HUES48 (cell line): Measurements from ENCODE around the gene NEK10.

Source experiments
- H3K27ac ChIP-seq: one replicate; pipeline ENCODE4 v1.7.0; 2013; ENCODE audit warnings: low read depth, low read length, inconsistent platforms
- H3K27me3 ChIP-seq: 2 replicates; pipeline ENCODE4 v1.6.1; 2013; ENCODE audit warnings: mild to moderate bottlenecking, low read length; ENCODE audit not compliant: control insufficient read depth, insufficient read depth
- H3K36me3 ChIP-seq: 2 replicates; pipeline ENCODE4 v1.6.1; 2013; ENCODE audit warnings: low read length; ENCODE audit not compliant: control insufficient read depth, insufficient read depth
- H3K4me1 ChIP-seq: 2 replicates; pipeline ENCODE4 v1.6.1; 2013; ENCODE audit warnings: mild to moderate bottlenecking, low read length; ENCODE audit not compliant: control insufficient read depth, insufficient read depth
- H3K4me3 ChIP-seq: 2 replicates; pipeline ENCODE4 v1.5.1; 2013; ENCODE audit warnings: mild to moderate bottlenecking, low read depth, low read length
- H3K9ac ChIP-seq: 2 replicates; pipeline ENCODE4 v1.6.1; 2013; ENCODE audit warnings: mild to moderate bottlenecking, low read depth, low read length, moderate library complexity
- H3K9me3 ChIP-seq: 2 replicates; pipeline ENCODE4 v1.6.1; 2013; ENCODE audit warnings: low read length; ENCODE audit not compliant: control insufficient read depth, insufficient read depth

Gene NEK10

DNA sequence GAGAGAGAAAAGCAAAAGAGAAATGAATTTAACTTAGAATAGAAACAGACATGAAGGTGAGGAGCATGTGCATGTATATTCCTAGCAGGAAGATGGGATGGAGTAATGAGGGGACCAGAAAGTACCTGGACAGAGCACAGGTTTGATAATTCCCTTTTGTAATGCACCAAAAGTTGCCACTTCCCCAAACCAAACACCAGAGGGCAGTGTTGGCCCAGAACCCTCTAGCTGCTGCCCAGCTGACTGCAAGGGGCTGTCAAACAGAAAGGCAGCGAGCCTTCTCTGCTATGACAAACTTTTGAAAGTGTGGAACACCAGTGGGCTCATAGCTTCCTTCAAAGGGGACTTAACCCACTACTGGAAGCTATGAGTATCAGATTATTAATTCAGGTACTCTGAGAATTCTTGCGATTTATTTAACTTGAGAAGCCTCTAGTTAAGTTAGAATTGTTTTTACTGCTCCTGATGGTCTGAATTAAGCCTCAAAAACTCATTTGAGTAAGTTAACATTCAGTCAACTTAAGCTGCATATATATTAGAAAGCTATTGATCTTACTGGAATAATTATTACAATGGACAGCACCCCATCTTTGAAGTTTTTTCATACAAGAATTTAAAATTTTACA lies 234.9 kb downstream of the NEK10 start:
- H3K36me3 ChIP-seq = no peaks in the 10 kb centered on the region

DNA sequence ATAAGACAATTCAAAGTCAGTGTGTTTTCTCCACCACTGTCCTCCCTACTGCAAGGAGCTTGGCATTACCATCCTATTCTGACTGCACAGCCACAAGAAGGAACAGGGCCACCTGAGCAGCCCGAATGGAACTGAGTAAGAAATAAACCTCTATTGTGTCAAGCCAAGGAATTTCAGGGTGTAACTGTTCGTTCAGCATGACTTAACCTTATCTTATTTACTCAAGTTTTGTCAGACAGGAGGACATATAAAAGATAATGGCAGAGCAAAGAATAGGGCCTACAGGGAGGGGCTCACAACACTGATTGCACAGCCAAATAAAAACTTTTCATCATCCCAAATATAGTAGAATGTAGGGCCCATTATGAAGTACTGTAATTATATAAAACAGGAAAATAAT lies 236.1 kb downstream of the NEK10 start:
- Histone ChIP-seq H3K4me3 (no peak overlapping the region), H3K9ac (no peak overlapping the region), H3K27me3 (no peaks in the 10 kb centered on the region), H3K4me1 (no peaks in the 10 kb centered on the region), H3K9me3 (no peaks in the 10 kb centered on the region), H3K36me3 (no peaks in the 10 kb centered on the region), H3K27ac (no peak overlapping the region)

More for the DNA sequence above, 234.9 kb downstream of the NEK10 start:
- no peaks in the 10 kb centered on the region for H3K27me3 ChIP-seq
- H3K27ac ChIP-seq = no peak overlapping the region
- H3K4me1 ChIP-seq = no peaks in the 10 kb centered on the region
- H3K9me3 ChIP-seq = no peaks in the 10 kb centered on the region
- H3K9ac ChIP-seq = no peak overlapping the region
- no peak overlapping the region for H3K4me3 ChIP-seq

DNA sequence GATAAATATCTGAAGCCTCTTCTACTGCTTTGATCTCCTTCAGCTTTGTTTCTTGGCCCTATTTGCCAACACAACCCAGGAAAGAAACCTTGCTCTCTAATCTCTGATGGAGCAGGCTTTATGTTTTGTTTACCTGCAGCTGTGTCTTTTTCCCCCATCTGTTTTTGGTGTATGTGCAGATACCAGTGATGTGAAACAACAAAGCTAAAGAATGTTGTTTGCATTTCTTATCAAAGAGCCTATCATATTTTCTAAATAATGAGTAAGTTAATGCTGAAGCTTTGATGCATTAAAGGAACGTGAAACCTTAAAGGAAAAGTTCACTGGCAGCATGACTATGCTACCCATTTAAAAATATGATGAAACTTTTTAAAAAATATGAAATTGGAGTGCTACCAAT lies 238.4 kb downstream of the NEK10 start:
- H3K27me3 ChIP-seq = no peaks in the 10 kb centered on the region
- no peak overlapping the region for H3K27ac ChIP-seq
- no peak overlapping the region for H3K9ac ChIP-seq
- H3K9me3 ChIP-seq = no peaks in the 10 kb centered on the region
- H3K4me3 ChIP-seq = no peak overlapping the region
- H3K36me3 ChIP-seq = no peaks in the 10 kb centered on the region
- no peaks in the 10 kb centered on the region for H3K4me1 ChIP-seq

DNA sequence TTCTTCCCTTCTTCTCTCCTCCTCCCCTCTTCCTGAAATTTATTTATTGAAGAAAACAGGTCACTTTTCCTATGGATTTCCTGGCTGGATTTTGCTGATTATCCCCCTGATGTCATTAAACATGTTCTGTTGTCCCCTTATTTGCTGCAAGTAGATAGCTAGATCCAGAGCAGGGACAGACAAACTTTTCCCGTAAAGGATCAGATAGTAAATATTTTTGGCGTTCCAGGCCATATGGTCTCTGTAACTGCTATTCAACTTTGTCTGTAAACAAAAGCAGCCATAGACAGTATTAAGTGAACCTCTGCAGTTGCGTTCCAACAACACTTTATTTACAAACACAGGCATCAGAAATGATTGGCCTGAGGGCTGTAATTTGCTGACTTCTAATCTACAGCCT lies 241.3 kb downstream of the NEK10 start:
- H3K4me3 ChIP-seq = no peak overlapping the region
- H3K9me3 ChIP-seq = no peaks in the 10 kb centered on the region
- no peaks in the 10 kb centered on the region for H3K4me1 ChIP-seq
- H3K9ac ChIP-seq = no peak overlapping the region
- H3K36me3 ChIP-seq = no peaks in the 10 kb centered on the region
- no peak overlapping the region for H3K27ac ChIP-seq
- H3K27me3 ChIP-seq = no peaks in the 10 kb centered on the region

DNA sequence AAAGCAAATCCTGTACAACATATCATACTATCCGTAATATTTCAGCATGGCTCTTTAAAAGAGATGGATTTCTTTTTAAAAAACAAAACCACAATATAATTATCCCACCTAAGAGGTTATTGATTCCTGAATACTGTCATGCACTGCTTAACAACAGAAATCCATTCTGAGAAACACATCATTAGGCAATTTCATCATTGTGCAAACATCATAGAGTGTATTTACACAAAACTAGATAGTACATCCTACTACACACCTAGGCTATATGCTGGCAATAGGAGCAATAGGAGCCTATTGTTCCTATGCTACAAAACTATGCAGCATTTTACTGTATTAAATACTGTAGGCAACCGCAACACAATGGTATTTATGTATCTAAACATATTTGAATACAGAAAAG lies 242.0 kb downstream of the NEK10 start:
- H3K9ac ChIP-seq = no peak overlapping the region
- H3K36me3 ChIP-seq = no peaks in the 10 kb centered on the region
- H3K9me3 ChIP-seq = no peaks in the 10 kb centered on the region
- H3K27me3 ChIP-seq = no peaks in the 10 kb centered on the region
- no peaks in the 10 kb centered on the region for H3K4me1 ChIP-seq
- H3K4me3 ChIP-seq = no peak overlapping the region
- no peak overlapping the region for H3K27ac ChIP-seq

DNA sequence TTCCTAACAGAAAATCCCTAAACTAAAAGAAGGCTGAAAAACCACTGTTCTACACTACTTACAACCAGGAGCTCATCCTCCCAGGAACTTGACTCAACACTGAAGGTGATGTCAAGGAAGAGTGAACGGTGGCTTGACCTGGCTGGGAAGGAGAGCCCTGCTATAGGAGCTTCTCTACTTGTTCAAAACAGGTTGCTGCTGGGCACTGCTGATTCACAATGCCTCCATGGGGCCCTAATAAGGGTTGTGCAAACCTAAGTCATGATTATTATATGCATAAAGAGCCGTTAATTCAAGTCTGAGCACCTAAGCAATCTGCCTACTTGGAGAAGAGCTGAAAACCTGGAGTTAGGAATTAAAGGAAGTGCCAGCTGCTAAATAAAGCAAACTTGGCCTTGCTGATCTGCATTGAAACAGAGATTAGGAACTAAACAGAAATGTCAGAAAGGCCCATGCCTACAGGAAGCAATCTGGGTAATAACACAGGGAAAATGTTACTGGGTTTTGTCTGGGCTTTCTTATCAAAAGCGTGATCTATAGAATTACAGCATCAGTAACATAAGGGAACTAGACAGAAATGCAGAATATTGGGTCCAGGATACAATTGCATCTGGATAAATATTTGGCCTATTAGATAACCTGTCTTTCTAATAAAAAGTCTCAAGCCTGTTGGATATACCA lies 243.2 kb downstream of the NEK10 start:
- no peaks in the 10 kb centered on the region for H3K4me1 ChIP-seq
- no peaks in the 10 kb centered on the region for H3K27me3 ChIP-seq
- no peaks in the 10 kb centered on the region for H3K36me3 ChIP-seq
- H3K27ac ChIP-seq = no peak overlapping the region
- H3K4me3 ChIP-seq = no peak overlapping the region
- no peaks in the 10 kb centered on the region; the same call in 1 of the 2 replicates for H3K9me3 ChIP-seq
- H3K9ac ChIP-seq = no peak overlapping the region

DNA sequence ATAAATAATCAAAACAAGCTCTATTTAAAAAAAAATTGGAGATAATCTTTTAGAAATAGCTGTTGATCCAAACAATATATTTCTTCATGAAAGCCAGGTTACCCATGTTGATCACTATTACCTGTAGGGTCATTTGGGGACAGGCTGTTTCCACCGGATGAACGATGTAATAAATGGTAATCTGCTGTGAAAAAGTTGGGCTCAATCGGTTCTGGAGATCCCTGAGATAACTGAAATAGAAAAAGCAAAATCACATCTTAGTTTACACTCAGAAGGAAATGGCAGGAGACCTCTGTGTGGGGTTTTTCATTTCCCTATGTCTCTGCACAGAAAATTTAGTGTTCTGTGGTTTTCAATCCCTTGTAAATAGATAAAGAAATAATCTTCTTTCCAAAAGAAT lies 249.5 kb downstream of the NEK10 start:
- Histone ChIP-seq H3K9ac (no peak overlapping the region), H3K9me3 (no peaks in the 10 kb centered on the region; the same call in 1 of the 2 replicates), H3K27ac (no peak overlapping the region), H3K4me3 (no peak overlapping the region), H3K27me3 (no peaks in the 10 kb centered on the region), H3K36me3 (no peaks in the 10 kb centered on the region), H3K4me1 (peaks cover 5% of the 10 kb centered on the region; the same call in 1 of the 2 replicates)

DNA sequence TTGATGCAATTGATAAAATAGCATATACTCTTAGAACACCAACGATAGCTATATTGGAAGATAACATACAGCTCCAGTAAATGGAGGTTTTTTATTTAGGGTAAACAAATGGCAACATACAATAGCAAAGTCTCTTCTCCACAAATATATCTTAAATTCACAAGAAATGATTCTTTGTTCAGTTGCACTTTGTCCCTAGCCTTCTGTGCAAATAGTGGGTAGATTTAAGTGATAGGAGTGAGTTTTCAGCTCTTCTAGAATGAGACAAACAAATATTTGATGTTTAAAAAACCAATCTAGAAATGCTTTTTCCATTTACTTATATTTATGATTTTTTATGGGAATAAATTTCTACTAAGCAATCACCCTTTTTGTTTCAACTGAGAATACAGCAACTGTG lies 253.8 kb downstream of the NEK10 start:
- Histone ChIP-seq H3K9ac (no peak overlapping the region), H3K36me3 (no peaks in the 10 kb centered on the region), H3K4me1 (peaks cover 15% of the 10 kb centered on the region; the same call in 1 of the 2 replicates), H3K9me3 (no peaks in the 10 kb centered on the region), H3K27ac (peak overlapping the region; percentile 31), H3K27me3 (no peaks in the 10 kb centered on the region), H3K4me3 (no peak overlapping the region)

DNA sequence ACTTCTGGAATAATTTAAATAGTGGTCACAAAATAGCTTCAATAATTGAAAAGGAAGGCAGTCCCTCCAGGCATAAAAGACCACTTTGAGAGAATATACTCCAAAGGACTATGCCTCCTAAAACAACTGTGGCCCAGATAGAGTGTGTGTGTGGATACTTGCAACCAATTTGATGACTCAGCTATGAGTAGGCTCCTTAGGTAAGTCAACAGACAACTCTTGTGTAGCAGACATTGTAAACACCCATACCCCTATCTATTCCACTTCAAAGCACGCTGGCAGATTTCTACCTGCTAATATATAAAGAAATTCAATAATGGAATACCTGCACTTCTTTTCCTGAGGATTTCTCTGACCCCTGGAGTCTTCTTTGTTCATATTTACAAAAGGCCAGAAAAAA lies 254.5 kb downstream of the NEK10 start:
- Histone ChIP-seq H3K9me3 (no peaks in the 10 kb centered on the region), H3K4me3 (no peak overlapping the region), H3K4me1 (peaks cover 15% of the 10 kb centered on the region; the same call in 1 of the 2 replicates), H3K27ac (peak overlapping the region; percentile 31), H3K9ac (no peak overlapping the region), H3K27me3 (no peaks in the 10 kb centered on the region), H3K36me3 (no peaks in the 10 kb centered on the region)

DNA sequence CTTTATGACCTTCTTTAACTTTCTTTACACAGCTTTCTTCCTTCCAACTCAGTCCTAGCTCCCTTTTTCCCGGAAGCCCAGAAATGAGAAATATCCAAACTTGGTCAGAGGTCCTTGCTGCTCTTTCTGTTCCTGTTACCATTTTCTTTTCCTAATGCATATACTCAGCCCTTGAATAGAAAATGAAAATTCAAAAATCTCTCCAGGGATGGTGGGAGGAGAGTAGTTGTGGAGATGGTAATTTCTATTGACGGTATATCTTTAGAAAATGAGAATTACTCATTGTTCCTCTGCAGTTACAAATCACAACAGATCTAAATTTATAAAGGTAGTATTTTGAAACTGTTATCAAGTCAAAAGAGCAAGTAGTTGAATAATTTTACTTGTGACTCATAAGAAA lies 255.1 kb downstream of the NEK10 start:
- no peaks in the 10 kb centered on the region for H3K36me3 ChIP-seq
- peaks cover 15% of the 10 kb centered on the region; the same call in 1 of the 2 replicates for H3K4me1 ChIP-seq
- H3K9me3 ChIP-seq = no peaks in the 10 kb centered on the region
- no peaks in the 10 kb centered on the region for H3K27me3 ChIP-seq
- peak overlapping the region; percentile 31 for H3K27ac ChIP-seq
- H3K9ac ChIP-seq = no peak overlapping the region
- H3K4me3 ChIP-seq = no peak overlapping the region

DNA sequence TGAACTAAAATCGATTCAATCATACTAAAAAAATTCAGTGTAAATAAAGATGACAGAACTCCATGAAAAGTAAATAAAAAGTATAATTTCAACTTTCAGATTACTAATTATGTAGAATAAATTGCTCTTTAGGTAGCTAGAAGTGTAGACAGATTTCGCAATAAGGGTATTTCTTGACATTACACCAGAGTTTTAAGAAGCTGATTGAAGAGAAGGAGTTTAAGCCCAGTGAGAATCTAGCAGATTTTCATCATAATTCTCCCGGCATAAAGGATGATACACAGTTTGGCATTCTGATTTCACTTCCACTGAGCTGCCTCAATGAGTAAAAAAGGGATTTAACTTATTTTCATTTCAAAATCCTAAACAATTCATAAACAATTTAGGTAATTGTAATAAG lies 259.2 kb downstream of the NEK10 start:
- no peak overlapping the region for H3K4me3 ChIP-seq
- no peak overlapping the region for H3K27ac ChIP-seq
- peaks cover 52% of the 10 kb centered on the region for H3K4me1 ChIP-seq
- no peaks in the 10 kb centered on the region for H3K36me3 ChIP-seq
- no peaks in the 10 kb centered on the region for H3K27me3 ChIP-seq
- H3K9ac ChIP-seq = no peak overlapping the region
- H3K9me3 ChIP-seq = no peaks in the 10 kb centered on the region
